Omental fat pad (tissue), 4 donors: Measurements from ENCODE around the gene NODAL. TPM values are rescaled to one million over a fixed set of nuclear protein-coding genes. Genes with fewer than 3 reads are reported as not detected.
A peak's percentile ranks its signal among the peaks of the same experiment; 100 is the strongest.

Experiments
- ATAC-seq: fragments of 150-250 bp; one replicate; pipeline ENCODE4 v1.9.1; 2016; ENCODE audit warnings: mild to moderate bottlenecking, moderate library complexity; ENCODE audit not compliant: low FRiP score
- DNase-seq: peaks from one replicate; pipeline ENCODE4 v3.0.0-alpha.2; 2019; ENCODE audit warnings: low spot score
- total RNA-seq, 4 donors: library from RNA; depleted of rRNA; stranded (reverse); fragments of >200 nt; gene quantifications; one replicate each; pipeline ENCODE4 v1.1.0, GENCODE V29; 2016
- TF ChIP-seq, protein P1 (sequence below), 3 donors: fragments of 450-650 bp; IDR thresholded peaks; one replicate each; pipeline ENCODE4 v1.5.1; 2016 to 2017; ENCODE audit warnings: antibody characterized with exemption in 3 of 3, mild to moderate bottlenecking in 3 of 3, moderate library complexity in 2 of 3

Gene NODAL
- total RNA-seq, 4 donors from 2014 or later: not detected

DNA sequence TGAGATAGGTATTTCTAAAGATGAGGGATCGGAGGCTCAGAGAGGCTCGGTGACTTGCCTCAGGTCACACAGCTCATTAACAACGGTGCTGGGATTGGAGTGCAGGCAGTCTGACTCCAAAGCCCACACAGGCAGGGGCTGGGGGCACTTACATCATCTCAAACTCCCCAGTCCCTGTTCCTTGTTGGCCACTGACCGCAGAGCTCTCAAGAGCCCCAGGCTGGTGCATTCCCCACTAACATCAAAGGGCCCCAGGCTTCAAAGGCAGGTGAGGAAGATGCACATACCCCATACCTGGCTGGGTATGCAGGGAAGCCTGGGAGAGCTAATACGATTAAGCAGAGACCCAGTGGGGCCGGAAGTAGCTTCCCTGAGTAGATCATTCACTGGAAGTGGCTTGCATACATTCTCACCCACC lies 13.7 kb upstream of the NODAL start:
- TF ChIP-seq, protein P1, sequence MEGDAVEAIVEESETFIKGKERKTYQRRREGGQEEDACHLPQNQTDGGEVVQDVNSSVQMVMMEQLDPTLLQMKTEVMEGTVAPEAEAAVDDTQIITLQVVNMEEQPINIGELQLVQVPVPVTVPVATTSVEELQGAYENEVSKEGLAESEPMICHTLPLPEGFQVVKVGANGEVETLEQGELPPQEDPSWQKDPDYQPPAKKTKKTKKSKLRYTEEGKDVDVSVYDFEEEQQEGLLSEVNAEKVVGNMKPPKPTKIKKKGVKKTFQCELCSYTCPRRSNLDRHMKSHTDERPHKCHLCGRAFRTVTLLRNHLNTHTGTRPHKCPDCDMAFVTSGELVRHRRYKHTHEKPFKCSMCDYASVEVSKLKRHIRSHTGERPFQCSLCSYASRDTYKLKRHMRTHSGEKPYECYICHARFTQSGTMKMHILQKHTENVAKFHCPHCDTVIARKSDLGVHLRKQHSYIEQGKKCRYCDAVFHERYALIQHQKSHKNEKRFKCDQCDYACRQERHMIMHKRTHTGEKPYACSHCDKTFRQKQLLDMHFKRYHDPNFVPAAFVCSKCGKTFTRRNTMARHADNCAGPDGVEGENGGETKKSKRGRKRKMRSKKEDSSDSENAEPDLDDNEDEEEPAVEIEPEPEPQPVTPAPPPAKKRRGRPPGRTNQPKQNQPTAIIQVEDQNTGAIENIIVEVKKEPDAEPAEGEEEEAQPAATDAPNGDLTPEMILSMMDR (IDR thresholded peaks at IDR 0.05): no peak
- DNase-seq: no peak
- ATAC-seq: no peak

DNA sequence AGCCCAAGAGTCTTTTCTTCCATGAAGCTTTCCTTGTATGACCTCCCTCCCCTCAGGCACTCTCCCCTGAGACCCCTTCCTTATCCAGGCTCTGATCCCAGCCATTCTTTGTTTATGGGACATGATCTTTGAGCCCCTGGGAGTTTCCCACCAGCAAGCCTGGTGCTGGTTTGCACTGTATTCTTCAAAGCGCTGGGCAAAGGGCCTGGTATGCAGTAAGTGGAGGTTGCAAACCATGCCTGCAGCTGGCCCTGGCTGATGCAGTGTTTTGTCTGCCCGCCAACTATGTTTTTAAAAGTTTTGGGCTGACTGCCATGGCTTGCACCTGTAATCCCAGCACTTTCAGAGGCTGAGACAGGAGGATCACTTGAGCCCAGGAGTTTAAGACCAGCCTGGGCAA lies 6.8 kb upstream of the NODAL start:
- TF ChIP-seq, protein P1 (IDR thresholded peaks at IDR 0.05): no peak
- no peak for ATAC-seq

DNA sequence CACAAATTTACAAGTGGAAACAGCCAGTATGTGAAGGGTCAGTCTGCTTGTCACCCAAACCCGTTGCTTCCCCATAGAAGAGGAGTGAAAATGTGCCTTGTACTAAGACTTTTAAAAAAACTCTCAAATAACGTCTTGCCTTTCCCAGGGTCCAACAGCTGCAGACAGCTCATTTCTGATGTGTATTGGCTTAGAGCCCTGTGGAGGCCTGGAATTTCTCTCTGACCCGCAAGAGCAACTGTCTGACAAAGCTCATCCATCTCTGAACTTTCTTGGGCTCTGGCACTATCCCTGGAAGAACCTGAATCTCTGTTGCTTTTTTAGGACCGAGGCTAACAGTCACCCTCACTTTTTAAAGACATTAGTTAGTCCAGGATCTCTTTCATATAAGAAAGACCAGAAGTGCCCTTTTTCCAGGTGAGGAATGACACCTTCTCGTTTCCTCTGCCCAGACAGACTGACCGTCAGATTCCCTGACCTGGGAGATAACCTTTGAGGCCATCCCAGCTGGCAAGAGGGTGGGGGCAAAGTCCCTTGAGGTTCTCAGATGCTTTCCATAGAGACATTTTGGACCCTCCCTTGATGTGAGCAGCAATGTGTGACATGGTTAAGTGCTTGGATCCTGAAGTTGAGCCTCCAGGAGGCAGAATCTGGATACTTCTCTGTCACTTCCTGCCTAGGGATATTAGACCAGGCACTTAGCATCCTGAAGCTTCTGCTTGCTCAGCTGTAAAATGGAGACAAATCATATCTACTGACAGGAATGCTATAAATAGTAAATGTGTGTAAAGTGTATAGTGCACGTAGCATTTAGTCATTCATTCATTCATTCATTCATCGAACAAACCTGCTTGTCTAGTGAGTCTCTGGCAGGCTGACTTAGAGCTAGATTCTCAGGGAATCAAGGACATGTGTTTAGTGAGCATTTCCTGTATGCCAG lies 4.5 kb upstream of the NODAL start:
- DNase-seq (no peak), ATAC-seq (peak; percentile 63)
- TF ChIP-seq, protein P1 (IDR thresholded peaks at IDR 0.05): no peak

More for the DNA sequence above, 6.8 kb upstream of the NODAL start:
- no peak for DNase-seq

DNA sequence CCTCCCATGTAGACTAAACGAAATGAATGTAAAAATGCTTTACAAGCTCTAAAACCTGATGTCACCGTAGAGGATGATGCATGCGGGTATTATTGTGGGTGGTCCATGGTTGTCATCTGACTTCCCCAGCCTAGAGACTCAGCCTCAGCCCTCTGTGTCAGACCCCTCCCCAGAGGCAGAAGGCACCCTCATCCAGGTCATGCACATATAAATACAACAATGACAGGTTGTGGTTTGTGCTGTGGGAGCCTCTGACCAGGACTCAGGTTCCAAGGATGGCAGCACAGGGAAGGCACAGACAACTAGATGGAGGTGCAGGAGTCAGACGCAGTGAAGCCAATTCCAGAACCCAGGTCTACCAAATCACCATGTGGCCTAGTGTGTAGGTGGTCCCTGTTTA lies 3.3 kb upstream of the NODAL start:
- no peak for DNase-seq
- TF ChIP-seq, protein P1 (IDR thresholded peaks at IDR 0.05): no peak
- no peak for ATAC-seq

DNA sequence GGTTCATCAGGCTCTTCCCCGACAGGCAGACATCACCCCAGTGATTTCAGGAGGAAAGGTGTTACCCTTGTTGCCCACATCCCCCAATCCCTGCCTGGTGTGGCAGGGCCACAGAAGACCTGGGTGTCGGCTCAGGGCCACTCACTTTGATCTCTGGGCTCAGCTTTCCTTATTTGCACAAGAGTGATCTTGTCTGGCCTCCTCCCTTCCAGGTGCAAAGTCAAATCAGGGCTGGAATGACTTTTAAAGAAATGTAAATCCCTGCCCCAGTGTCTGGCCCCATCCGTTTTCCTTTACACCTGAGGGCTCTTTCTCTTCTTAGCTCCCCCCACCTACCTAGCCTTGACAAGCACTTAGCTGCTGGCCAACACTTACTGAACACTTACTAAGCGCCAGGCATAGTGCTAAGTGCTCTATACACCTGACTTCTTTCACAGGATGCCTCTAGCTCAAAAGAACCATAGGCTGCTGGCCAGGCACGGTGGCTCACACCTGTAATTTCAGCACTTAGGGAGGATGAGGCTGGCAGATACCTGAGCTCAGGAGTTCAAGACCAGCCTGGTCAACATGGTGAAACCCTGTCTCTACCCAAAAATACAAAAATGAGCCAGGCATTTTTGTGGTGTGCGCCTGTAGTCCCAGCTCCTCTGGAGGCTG lies 979 bp upstream of the NODAL start:
- no peak for ATAC-seq
- TF ChIP-seq, protein P1 (IDR thresholded peaks at IDR 0.05): no peak
- DNase-seq: no peak

DNA sequence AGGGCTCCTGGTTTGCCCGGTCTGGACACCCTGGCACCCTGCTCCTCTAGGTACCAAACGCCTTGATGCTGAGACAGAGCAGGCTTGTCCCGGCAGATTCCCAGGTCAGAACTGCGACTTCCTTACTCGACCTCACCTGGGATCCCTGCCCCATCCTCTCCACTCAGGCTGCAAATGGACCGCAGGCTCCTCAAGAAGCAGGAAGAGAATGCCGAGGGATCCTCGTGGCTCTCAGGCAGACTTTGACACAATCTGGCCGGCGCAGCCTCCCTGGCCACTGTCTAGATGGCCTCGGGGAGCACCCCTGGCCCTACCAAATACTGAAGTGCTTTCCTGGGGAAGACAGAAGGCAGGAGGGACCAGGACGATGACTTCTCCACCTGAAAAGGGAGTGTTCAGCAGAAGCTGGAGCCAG lies 421 bp upstream of the NODAL start:
- TF ChIP-seq, protein P1 (IDR thresholded peaks at IDR 0.05): no peak
- ATAC-seq (no peak), DNase-seq (no peak)
